SH-SY5Y (cell line): ENCODE data around the gene PALD1.

Experiments
- GATA2 ChIP-seq: IDR thresholded peaks from 2 replicates; pipeline ENCODE4 v1.6.1; 2011; ENCODE audit warnings: mild to moderate bottlenecking, low read depth, low read length
- GATA3 ChIP-seq: IDR thresholded peaks from 2 replicates; pipeline ENCODE4 v1.6.1; 2011; ENCODE audit warnings: low read depth, mild to moderate bottlenecking, low read length, moderate library complexity

- no peak for TF ChIP-seq GATA2
- TF ChIP-seq GATA3 = no peak
Observed at GRCh38 chr10:70515035-70515667, 36.6 kb downstream of the PALD1 start.
